SKM-1 treated with dmso at 0.1 percent for 144 hours (cell line): ENCODE measurements around the gene NR1H3.

Source experiments
- DNase-seq: peaks from one replicate; lab custom pipeline; 2025; ENCODE audit not compliant: unreplicated experiment; lab: John Stamatoyannopoulos, UW

The NR1H3 gene

GRCh38 chr11:47243454-47243853, 14.3 kb upstream of the NR1H3 start:
- DNase-seq = no peak

- DNase-seq = no peak
These were observed 13.1 kb upstream of the NR1H3 start for GRCh38 chr11:47244448-47245350.

DNA sequence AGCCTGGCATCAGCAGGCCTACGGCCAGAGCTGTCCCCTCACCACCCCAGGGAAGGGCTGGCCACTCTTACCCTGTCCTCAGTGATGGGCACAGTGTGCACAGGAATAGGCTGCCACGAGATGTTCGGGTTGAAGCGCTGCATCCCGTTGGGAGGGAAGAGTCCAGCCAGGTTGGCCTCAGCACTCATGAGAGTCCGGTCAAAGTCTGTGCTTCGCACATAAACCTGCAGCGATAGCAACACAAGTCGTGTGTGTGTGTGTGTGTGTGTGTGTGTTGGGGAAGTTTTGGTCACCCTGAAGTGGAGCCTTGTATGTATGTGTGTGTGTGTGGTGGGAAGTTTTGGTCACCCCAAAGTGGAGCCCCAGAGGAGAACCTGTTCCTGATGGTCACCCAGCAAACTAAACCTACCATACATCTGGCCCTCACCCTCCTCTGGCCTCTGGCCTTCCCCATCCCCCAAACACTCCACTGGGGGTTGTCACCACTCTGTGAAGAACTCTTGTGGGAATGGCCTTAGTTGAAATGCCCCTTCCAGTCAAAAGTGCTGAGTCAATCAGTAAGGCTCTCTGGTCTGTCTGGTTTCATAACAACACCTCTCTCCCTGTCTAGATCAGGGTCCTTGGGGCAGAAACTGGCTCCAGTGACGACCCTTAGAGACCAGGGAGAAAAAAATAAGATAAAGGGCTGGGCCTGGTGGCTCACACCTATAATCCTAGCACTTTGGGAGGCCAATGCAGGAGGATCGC, 12.0 kb upstream of the NR1H3 start:
- no peak for DNase-seq

- DNase-seq = no peak
These were observed 10.3 kb upstream of the NR1H3 start for GRCh38 chr11:47247502-47247901.

GRCh38 chr11:47248304-47248663, 9.5 kb upstream of the NR1H3 start:
- no peak for DNase-seq

DNA sequence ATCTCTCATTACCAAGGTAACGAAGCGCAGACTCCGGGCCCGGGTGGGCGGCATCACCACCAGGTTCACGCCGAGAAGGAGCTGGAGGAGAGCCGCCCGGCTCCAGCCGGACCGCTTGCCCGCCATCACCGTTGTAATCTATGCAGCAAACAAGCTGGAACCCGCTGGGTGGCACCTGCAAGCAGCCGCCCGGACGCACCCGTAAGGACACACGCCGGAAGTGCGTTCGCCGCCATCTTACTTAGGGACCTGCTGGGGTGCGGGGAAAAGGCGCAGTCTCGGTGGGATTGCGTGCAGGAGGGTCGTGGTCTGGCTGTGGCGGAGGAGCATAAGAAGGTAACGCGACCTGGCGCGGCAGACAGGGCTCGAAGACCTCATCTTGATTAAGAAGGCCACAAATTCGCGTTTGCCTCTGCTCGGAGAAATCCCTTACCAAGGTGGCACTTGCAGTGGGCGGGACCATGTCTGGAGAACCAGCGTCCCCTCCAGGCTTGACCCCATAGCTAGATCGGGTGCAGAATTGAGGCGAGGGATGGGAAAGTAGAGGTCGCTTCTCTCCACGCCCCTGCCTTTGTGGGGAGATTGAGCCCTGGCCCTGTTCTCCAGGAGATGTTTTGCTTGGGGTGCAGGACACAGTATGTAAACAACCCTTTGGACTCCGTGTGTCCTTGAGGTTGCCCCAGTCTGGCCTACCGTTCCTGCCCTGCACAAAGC, 9.0 kb upstream of the NR1H3 start, which contains the start of gene ACP2:
TSS of gene ACP2 (minus strand) at position 151 of the 714 bp plus-strand sequence. CDS start at position 126, 25 bp downstream.
- DNase-seq = peak; percentile 73

DNA sequence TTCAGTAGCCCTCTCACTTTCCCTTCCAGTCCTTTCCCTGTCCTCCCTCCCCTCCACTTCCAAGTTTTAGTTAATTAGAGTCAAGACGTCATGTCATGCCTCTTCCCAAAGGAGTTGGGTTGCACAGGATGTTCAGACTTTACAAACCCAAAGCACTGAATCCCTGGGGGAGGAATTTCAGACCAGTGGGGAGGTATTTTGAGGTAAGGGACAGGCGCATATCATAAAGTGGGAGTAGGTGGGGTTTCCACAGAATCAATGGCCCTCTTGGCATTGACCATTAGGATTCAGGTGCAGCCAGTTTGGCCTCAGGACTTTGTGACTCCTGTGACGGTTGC, 8.4 kb upstream of the NR1H3 start:
- DNase-seq = no peak

DNA sequence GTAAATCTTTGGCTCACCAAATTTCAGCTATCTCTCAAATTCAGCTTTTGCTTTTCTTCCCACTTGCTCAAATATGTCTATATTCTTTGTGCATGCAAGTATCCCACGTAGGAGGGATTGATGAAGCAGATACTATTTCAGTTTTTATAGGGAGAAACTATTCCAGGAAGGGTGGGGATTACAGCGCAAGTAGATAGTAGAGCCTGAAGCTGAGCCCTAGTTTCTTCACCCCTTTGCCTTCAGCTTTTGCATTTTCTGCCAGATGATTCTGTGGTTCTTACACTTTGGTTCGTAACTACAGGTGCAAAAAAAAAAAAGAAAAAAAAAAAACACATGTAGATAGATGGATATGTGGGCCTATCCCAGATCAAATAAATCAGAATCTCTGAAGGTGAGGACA, 6.0 kb upstream of the NR1H3 start:
- no peak for DNase-seq

- no peak for DNase-seq
These were observed 4.1 kb upstream of the NR1H3 start for GRCh38 chr11:47253660-47254059.

DNA sequence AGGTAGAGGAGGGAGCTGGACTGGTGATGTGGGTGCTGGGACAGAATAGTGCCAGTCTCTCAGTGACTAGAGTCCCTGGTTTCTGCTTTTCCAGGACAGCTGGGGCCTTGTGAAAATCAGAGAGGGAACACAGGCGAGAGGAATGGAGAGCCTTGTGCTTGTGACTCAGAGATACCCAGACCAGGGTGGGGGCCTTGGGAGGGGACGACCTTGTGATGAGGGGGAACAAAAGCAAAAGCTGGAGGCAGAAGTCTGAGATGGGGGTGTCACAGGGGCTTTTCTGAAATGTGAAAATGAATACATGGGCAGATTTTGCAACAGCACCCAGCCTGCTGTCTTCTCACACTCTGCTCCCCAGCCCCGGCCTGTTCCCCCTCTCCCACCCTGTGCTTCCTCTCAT, 3.4 kb upstream of the NR1H3 start:
- peak; percentile 22 for DNase-seq

GRCh38 chr11:47256374-47256773, 1.4 kb upstream of the NR1H3 start:
- DNase-seq = no peak

DNA sequence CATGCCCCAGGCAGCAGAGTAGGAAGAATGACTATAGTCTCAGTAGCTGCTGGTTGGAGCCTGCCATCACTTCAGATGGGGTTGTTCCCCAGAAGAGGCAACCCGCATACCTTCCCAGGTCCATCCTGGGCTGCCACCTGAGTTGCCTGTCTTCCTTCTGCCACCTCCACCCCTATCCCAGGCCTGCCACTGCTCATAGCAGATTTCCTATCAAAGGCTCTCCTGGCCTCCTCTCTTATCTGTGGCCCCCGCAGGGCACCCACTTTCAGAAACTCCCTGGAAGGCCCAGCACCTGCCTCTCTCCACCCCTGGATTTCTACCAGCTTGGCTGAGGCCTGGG, 649 bp upstream of the NR1H3 start:
- no peak for DNase-seq

- no peak for DNase-seq
These were observed 614 bp downstream of the NR1H3 start for GRCh38 chr11:47258317-47258902.

DNA sequence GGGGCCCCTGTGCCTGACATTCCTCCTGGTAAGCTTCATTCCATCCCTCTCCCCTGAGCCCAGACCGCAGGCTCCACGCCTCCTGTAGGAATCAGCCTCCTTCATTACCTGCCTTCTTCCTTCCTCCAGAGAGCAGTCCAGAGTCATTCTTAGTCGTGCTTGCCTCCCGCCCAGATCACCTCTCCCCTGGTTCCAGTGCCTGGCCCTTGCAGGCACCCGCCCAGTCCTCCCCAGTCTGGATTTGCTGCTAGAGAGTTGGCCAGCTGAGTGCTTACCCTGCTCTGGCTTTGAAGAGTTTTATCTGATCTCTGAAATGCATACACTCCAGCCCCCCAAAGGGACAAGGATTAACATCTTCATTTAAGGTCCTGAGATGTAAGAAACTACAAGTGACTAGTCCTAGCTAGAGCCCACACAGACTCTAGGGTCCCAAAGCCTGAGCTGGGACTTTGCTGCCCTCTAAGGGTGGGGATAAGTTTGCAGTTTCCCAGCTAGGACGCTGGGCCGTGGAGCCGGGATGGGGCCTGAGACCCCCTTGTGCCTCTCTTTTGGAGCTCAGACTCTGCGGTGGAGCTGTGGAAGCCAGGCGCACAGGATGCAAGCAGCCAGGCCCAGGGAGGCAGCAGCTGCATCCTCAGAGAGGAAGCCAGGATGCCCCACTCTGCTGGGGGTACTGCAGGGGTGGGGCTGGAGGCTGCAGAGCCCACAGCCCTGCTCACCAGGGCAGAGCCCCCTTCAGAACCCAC, 1.6 kb downstream of the NR1H3 start:
- DNase-seq = no peak

- DNase-seq = no peak
These were observed 2.6 kb downstream of the NR1H3 start for GRCh38 chr11:47260366-47260765.

GRCh38 chr11:47261291-47261800, 3.5 kb downstream of the NR1H3 start:
- DNase-seq = no peak

DNA sequence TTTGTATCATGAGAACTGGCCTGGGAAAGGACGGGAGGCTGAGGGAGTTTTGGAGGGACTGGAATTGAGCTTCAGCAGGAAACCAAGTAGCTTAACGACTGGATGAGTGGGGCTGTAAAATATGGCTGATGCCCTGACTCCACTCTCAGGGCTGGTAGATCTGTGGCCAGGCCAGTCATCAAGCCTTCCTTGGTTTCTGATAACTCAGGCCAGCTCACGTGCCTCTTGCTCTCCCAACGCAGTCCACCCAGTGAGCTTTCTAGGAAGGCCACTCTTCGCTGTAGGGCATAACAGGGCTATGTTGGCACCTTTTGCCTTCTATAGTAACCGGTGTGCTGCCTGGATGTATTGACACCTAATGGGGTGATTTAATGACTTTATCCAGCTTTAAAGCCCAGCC, 6.3 kb downstream of the NR1H3 start:
- DNase-seq = no peak

GRCh38 chr11:47264521-47264920, 6.7 kb downstream of the NR1H3 start:
- no peak for DNase-seq

- DNase-seq = no peak
These were observed 10.1 kb downstream of the NR1H3 start for GRCh38 chr11:47267876-47268275.

DNA sequence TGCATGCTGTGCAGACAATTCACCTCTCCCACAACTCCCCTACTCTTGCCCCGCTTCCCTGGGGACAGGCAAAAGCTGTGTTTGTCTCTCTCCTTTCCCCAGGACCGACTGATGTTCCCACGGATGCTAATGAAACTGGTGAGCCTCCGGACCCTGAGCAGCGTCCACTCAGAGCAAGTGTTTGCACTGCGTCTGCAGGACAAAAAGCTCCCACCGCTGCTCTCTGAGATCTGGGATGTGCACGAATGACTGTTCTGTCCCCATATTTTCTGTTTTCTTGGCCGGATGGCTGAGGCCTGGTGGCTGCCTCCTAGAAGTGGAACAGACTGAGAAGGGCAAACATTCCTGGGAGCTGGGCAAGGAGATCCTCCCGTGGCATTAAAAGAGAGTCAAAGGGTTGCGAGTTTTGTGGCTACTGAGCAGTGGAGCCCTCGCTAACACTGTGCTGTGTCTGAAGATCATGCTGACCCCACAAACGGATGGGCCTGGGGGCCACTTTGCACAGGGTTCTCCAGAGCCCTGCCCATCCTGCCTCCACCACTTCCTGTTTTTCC, 10.7 kb downstream of the NR1H3 start:
- no peak for DNase-seq
